Stimulated activated CD4-positive, alpha-beta T cell treated with anti-CD3 and anti-CD28 coated beads, Interleukin-15, amount 100 ng/mL, for 48 hours (primary cell): ENCODE data around the gene FANCC.

Source experiments
- DNase-seq, 2 donors: peaks; one replicate each; pipeline ENCODE4 v3.0.0-alpha.2; 2020; ENCODE audit warnings: low read depth in 2 of 2

Gene FANCC

DNA sequence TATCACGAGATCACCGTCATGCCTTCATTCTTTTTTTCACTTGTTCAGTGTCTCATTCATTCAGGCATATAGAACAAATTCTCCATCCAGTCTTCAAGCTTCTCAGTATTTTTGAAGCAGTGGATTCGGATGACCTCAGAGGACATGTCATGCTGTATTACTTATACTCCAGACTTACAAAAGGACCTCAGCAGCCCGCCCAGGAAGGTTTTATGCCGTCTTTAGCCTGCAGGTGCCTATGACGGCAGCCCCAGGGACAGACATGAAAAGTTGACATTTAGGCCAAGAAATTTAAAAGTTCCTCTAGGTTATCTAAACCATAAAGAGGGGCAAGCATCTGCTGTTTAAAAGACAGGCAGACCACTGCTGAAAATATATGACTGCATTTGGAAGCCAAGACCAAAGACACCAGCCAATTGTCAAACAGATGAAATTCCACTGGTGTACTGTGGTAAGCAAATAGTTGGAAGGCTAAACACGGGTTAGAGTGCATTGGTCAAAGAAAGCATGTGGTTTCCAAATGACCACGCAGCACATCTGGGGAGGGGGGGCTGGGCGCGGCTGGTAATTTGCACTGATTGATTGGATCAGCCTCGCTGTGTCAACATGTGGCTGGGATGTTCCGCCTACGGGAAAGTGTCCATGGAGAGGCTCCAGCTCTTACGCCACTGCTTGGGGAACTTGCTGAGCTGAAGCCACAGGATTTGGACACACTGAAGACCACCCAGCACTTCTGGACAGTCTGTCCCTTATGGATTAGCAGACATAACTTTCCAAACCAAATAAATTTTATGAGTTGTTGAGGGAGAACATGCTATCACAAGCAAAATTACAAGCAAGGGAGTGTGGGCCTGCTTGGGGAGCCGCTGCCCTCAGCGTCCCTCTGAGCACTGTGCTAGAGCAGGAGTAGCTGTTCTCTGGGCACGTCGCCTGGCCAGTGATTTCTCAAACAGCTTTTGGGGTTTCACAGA, 173.6 kb downstream of the FANCC start:
- DNase-seq, result no peak

- DNase-seq, result no peak
Measured at GRCh38 chr9:95142728-95143127, 174.8 kb downstream of the FANCC start.

DNA sequence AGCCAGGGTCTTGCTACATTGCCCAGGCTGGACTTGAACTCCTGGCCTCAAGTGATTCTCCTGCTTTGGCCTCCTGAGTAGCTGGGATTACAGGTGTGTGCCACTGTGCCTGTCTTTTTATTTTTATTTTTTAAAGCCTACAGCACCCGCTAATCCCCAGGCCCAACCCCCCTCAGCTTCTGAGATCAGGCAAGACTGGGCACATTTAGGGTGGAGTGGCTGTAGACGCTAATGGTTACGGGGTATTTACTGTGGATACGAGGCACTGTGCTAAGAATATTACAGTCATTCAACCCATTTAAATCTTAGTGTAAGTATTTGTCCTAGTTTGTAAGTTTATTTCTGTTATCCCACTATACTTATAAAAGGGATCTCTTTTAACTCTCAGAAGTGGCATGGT, 175.2 kb downstream of the FANCC start:
- no peak for DNase-seq

GRCh38 chr9:95140821-95141220, 176.7 kb downstream of the FANCC start:
- DNase-seq, result no peak

- no peak for DNase-seq
Measured at GRCh38 chr9:95139126-95139525, 178.4 kb downstream of the FANCC start.

DNA sequence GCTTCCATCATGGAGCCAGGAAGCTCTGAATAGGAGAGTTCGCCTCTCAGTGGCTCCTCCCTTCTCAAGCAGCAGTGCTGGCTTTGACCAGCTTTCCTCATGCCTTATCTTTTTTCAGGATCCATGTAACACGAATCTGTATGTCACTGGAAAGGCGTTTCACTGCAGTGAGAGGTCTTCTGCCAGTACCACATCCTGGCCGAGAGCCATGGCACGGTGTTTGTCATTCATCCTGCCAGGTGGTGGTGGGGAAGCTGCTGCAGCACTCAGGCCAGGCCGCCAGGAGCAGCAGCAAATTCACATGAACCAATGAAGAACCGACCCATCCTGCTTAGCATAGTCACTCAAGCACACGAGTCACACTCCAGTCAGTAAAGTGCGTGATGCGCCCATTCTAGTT, 179.0 kb downstream of the FANCC start:
- DNase-seq, result no peak

GRCh38 chr9:95137587-95138145, 179.8 kb downstream of the FANCC start:
- DNase-seq, result no peak

DNA sequence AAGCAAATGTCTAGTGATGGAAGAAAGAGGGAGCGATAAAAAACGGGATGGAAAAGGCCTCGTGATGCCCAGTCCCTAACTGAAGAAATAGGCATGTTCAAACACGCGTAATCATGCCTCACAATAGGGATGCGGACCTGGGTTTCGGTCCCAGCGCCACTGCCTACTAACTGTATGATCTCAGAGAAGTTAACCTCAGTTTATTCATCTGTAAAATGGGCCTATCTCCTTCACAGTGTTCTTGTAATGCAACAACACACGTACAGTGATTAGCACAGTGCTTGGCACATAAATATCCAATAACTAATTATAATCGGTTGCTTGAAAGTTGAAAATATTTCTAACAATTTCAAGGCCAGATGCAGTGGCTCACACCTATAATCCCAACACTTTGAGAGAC, 181.8 kb downstream of the FANCC start:
- no peak for DNase-seq

DNA sequence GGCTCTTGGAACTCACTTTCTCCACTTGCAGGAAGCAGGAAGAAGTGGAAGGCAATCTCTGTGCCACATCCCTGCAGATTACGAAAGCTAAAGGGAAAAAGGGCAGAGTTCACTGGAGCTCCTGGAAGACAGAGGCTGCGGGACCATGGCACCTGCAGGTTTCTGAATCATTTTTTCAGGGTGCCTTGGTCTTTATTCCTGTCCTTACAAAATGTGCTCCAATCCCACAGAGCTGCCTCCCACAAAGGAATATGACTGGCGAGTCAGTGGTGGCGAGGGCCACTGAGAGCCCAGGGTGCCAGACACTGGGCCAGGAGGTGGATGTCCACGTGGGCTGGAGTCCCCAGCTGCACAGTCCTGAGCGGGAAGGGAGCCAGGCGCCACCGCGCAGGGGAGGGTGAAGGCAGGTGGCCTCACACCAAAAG, 183.0 kb downstream of the FANCC start:
- no peak for DNase-seq

DNA sequence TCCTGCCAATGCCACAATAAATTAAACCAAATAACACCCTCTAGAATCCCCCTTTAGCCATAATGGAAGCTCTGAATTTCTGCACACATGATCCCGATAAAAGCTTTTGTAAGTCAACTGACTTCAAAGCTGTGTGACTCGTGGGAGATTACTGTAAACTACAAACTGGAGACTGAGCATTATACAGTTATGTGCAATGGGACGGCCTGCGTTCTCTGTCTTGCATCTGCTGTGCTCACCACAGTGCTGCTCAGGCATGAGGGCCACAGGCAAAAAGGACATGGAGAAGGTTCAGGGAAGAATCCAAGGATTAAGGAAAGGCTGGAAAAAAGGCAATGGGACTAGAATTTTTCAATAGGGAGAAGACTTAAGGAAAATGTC, 184.2 kb downstream of the FANCC start:
- DNase-seq, result no peak

DNA sequence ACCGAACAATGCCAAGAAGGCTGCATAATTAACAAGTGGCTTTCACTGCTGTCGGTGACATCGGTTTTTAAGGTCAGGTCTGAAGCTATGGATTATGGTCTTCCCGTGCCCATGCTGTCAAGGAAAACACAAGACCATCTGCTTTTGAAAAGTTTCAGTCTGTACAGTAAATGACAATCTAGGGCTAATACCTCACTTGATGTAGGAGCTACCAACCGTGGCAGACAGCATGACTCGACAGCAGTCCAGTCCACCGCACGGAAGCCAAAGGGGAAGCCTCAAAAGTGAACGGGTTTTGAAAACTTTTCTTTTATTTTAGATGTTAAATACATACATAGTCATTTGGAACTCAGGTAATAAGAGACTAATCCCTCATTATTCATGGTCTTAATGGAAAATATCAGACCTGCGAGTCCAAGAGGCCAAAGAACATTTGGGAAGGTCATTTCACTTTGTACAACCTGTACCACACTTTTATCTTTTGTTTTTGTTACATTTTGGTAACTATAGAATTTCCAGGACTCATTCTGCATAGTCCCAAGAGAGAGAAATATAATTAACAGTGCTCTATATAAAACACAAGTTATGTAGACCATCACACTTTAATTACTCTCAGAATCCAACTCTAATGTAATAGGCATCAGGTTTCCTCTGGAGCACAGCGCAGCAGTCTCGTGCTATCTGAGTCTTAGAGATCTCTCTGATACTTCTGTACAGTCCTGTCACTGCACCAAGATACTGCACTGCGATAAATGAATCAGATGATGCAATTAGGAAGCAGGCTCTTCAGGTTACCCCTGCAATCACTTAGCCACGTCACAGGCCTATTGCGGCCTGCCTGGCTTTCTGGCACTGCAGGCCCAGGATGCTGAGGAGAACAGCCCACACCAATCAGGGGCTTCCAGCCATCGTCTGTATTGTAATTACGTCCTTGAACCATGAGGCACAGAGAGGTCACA, 184.9 kb downstream of the FANCC start:
- no peak for DNase-seq

GRCh38 chr9:95131023-95131943, 186.2 kb downstream of the FANCC start:
- peak in 1 of 2 donors; percentile 39 for DNase-seq

DNA sequence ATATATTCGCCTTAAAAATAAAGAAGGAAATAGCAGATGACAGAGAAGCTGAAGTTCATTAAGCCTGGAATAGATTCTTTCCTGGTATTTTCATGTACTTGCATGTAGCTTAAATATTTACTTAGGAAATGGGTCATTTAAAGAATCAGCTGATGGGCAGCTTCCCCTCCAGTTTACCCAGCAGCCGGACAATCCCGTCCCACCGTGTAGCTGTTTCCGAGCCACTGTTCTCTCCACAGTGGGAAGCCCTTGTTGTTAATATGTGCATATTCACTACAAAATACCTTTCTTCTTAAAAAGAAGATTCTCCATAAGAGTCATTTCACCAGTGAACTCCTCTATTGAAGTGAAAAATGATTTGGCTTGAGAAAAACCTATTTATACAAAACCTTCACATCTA, 187.0 kb downstream of the FANCC start:
- no peak for DNase-seq

DNA sequence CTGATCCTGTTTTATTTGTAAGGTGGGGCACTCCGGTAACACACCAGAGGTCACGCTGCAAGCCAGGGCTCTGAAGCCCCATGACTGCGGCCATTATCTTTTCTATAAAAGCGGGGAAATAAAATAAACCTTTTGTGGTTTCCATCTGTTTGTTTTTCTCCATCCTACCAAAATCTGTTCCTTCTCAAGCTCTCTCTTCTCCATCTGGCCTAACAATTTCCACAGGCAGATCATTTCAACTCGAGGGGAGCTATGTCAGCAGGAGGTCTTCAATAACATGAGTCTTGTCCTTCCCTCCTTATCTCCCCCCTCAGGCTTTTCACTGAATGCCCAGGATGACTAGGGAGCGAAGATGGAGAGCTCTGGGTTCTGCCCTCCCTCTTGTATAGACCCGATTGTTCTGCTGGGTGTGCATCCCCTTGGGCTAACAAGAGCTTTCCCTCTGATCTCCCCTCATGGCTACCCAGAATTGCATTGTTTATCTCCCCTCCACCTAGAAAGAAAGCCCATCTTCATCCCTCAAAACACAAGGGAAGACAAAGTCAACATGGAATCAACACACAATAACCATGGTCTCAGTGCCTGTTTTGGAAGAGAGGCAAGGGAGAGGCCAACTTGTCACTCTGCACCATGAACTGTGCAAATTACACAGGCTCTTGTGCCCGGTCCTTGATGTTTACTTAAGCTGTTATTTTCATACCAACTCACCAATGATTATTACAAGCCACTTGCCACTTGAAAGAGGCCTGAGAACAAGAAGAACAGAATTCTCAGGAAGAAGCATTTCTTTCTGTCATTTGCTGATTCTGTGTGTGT, 187.8 kb downstream of the FANCC start:
- no peak for DNase-seq

GRCh38 chr9:95128177-95128524, 189.4 kb downstream of the FANCC start:
- no peak for DNase-seq

DNA sequence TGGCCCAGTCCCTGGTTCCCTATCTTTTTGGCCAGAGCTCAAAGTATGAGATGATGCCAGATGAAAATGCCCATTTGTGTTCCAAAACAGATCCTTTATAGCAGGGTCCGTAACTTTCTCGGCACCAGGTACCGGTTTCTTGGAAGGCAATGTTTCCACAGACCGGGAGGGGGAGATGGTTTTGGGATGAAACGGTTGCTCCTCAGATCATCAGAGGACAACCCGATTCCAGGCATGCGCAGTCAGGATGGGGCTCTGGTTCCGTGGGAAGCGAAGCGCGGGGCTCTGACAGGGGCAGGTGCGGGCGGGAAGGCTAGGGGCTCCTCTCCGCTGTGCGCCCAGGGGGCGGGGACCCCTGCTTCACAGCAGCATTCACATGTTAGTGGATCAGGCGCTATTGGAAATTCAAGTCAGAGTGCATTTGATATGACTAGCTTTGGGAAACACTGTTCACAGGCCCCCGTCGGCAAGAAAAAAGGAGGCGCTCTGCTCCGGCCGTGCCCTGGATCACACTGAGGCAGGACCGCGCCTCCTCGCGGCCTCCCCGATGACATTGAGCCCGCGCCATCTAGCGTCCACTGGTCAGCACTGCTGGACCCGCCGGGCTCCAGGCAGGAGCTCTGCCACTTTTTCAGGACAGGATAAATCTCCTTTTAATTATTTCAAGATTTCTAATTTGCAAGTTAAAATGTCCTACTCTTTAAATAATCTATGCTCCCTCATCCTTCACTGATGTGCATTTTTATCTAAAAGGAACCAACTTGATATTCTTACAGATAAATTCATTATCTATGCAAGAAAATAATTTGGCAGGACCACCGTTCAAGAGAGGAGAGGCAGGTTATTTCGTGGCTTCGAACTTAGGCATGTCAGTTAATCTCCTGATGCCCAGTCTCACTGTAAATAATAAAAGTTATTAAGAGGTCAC, 190.0 kb downstream of the FANCC start:
- DNase-seq, result peak; percentile 49 to 63

DNA sequence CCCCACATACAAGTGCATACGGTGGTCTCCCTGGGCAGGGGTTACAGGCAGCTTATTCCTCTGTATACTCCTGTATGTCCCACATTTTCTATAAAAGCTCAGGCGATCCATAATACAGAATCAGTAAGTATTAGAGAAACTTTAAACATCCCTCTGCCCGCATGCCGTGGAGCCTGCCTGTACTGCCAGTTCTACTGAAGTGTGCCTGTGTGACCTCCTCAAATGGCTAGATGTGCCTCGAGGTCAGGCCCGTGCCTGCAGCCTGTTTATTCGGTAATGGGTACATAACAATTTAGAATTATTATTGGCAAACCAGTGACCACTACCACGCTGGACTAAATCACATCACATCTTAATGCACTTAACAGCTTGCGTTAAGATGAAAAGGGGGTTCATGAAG, 190.8 kb downstream of the FANCC start:
- DNase-seq, result no peak

DNA sequence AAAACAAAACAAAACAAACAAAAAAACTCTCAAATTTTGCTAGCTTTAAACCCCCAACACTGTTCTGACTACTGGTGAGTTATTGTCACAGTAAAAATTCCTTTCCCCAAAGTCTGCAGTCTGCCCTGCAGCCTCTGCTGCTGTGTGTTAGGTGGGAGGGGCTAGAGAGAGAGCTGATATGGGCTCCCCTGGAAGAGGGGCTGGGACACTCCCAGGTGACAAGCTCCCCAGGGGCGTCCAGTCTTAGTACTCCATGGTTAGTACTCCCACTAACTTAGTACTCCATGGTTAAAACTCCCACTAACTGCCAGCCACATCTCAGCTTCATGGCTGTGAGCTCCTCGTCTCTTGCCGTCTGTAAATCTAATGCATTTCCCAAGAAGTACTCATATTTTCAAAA, 191.9 kb downstream of the FANCC start:
- DNase-seq, result no peak
